SK-N-MC (cell line): Measurements from ENCODE around the gene CDK13.

Source experiments
- EZH2 ChIP-seq: fragments of 200-600 bp; sonication (generic); IDR thresholded peaks from one replicate; pipeline ENCODE4 v1.6.1; 2017; ENCODE audit warnings: antibody characterized with exemption
- FOXP2 ChIP-seq: optimal IDR thresholded peaks from 2 replicates; pipeline ENCODE3; 2011; ENCODE audit warnings: mild to moderate bottlenecking, moderate library complexity; ENCODE audit not compliant: insufficient read depth; ENCODE audit errors: extremely low read length, control extremely low read depth
- POLR2AphosphoS5 ChIP-seq: IDR thresholded peaks from 2 replicates; pipeline ENCODE4 v1.6.1; 2012; ENCODE audit warnings: mild to moderate bottlenecking, low read depth, low read length, borderline replicate concordance

DNA sequence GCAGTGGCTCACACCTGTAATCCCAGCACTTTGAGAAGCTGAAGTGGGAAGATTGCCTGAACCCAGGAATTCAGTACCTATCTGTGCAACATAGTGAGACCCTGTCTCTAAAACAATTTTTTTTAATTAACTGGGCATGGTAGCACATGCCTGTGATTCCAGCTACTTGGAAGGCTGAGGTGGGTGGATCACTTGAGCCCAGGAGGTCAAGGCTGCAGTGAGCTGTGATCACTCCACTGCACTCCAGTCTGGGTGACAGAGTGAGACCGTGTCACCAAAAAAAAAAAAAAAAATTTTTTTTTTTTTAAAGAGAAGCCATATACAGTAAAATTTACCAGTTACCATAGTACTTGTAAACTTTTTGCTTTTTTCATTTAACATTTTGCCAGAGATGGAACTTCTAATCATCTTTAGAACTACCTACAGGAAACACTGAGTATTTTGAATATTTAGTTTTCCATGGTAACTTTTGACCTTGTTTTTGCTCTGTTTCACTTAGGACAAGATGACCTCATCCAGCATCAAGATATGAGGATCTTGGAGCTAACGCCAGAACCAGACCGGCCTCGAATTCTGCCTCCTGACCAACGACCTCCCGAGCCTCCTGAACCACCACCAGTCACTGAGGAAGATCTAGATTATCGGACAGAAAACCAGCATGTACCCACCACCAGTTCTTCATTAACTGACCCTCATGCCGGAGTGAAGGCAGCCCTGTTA lies 143.7 kb downstream of the CDK13 start:
- TF ChIP-seq EZH2, result no peak
- no peak for TF ChIP-seq POLR2AphosphoS5
- no peak for TF ChIP-seq FOXP2
